Activated naive CD8-positive, alpha-beta T cell treated with anti-CD3 and anti-CD28 coated beads for 36 hours (primary cell): ENCODE results near the gene CACNB2. TPM values are rescaled to one million over a fixed set of nuclear protein-coding genes. Genes with fewer than 3 reads are reported as not detected.

ENCODE experiments used
- DNase-seq: peaks from one replicate; pipeline ENCODE4 v3.0.0; 2021
- H3K27ac Mint-ChIP-seq: one replicate; pipeline ENCODE4 v1.8.0; 2022; ENCODE audit warnings: mild to moderate bottlenecking, moderate library complexity, mixed read lengths
- H3K27me3 Mint-ChIP-seq: one replicate; pipeline ENCODE4 v1.8.0; 2022; ENCODE audit warnings: mild to moderate bottlenecking, mixed read lengths
- H3K36me3 Mint-ChIP-seq: one replicate; pipeline ENCODE4 v1.8.0; 2021; ENCODE audit warnings: mild to moderate bottlenecking, mixed read lengths
- H3K4me1 Mint-ChIP-seq: one replicate; pipeline ENCODE4 v1.8.0; 2021; ENCODE audit warnings: mixed read lengths
- H3K4me3 Mint-ChIP-seq: one replicate; pipeline ENCODE4 v1.8.0; 2022; ENCODE audit warnings: mild to moderate bottlenecking, moderate library complexity, mixed read lengths
- H3K9me3 Mint-ChIP-seq: one replicate; pipeline ENCODE4 v1.8.0; 2022; ENCODE audit warnings: mixed read lengths
- total RNA-seq, 2 experiments: library from RNA; stranded (reverse); gene quantifications; one replicate each; pipeline ENCODE4 v1.2.3, GENCODE V29; 2021

CACNB2 gene
- total RNA-seq, 2 experiments from 2014 or later = not detected

DNA sequence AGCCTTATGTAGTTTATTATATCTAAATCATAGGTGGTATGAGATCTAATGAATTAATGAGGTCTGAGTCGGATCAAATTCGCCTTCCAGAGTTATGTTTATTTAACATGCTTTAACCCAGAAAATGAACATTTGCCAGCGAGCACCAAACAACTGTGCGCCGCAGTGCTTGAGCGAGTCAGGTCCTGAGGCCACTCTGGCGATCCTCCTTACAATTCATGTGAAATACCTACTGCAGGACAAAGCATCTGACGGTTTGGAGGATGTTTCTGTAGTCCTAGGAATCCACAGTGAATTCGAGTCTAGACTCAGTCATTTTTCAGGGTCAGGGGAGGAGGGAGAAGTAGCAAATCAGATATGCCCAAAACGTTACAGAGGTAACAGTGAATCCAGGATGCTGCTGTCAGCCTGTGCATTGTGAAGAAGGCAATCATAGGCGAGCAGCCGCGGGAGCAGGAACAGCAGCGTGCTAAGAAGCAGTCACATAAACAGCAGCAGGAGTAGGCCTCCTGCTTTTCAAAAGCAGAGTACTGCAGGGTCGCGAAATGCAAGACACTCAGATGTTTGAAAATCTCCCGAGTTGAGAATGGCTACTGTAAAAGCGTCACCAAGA, 120.2 kb downstream of the CACNB2 start:
- DNase-seq = no peak
- no peak overlapping the region for H3K27ac Mint-ChIP-seq
- H3K36me3 Mint-ChIP-seq = no peaks in the 10 kb centered on the region
- no peak overlapping the region for H3K4me3 Mint-ChIP-seq
- no peaks in the 10 kb centered on the region for H3K27me3 Mint-ChIP-seq
- no peaks in the 10 kb centered on the region for H3K9me3 Mint-ChIP-seq
- no peaks in the 10 kb centered on the region for H3K4me1 Mint-ChIP-seq

DNA sequence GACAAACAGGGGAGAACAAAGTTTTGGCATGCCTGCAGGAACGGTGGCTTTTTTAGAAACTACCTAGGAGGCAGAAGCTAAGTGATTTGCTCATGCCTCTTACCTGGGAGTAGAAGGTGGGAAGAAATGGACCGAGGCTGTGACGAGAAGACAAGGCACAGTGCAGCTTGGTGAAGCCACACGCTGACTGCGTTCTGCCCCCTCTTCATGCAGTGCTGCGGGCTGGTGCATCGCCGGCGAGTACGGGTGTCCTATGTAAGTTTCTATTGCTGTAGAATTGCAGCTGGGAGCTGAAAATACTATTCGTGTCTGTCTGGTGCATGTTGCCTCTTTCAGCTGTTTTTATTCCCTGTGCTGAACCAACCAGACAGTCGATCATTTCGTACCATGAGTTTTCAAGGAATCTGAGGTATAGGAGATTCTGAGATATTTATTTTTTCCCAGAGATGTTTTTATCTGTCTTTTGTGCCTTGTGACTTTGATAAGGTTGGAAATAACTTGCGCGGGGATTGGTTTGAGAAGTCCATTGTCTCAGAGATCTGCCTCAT, 120.9 kb downstream of the CACNB2 start:
- no peak overlapping the region for H3K4me3 Mint-ChIP-seq
- H3K4me1 Mint-ChIP-seq = no peaks in the 10 kb centered on the region
- no peaks in the 10 kb centered on the region for H3K36me3 Mint-ChIP-seq
- H3K27me3 Mint-ChIP-seq = no peaks in the 10 kb centered on the region
- DNase-seq = no peak
- no peaks in the 10 kb centered on the region for H3K9me3 Mint-ChIP-seq
- H3K27ac Mint-ChIP-seq = no peak overlapping the region

DNA sequence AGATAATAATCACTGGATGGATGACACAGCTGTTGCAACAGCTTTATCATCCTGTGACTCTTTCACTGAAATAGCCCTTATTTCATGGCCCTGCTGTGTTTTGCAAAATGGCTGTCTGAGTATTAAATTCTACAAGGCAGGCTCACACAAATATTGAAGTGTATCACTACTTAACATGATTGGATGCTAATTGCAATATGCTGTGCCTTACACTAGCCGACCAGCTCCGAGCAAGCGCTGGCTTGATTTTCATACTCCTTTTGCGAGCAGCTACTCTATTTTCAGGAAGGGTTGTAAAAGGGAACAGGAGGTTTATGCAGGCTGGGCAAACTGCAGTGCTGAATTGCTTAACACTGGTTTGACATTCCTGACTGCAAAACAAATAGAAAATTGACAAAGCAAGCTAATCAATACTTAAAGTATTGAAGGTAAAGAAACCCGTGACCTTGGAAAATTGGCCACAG, 121.6 kb downstream of the CACNB2 start:
- H3K36me3 Mint-ChIP-seq = no peaks in the 10 kb centered on the region
- no peaks in the 10 kb centered on the region for H3K9me3 Mint-ChIP-seq

DNA sequence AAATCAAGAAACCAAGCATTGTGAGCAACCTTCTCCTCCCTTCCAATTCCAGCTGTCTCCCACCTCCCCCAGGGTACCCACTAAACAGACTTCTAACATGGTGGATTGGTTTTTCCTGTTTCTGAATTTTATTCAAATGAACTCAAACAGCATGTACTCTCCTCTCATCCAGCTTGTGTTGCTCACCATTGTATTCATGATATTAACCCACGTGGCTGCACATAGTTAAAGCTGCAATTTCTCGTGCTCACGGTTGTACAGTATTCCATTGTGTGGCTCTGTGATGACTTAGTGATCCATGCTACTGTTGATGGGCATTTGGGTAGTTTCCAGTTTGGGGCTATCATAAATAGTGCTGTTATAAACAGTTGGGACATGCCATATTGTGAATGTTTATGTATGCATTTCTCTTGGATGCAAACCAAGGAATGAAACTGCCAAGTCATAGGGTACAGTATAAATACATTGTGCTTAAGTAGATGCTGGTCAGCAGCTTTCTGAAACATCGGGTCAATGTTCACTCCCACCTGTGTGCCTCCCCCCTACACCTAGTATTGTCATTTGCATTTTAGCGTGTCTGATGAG, 124.3 kb downstream of the CACNB2 start:
- Mint-ChIP-seq H3K4me1 (no peaks in the 10 kb centered on the region), H3K36me3 (no peaks in the 10 kb centered on the region), H3K27me3 (no peaks in the 10 kb centered on the region), H3K4me3 (no peak overlapping the region), H3K9me3 (no peaks in the 10 kb centered on the region), H3K27ac (no peak overlapping the region)
- no peak for DNase-seq

More for the DNA sequence above, 121.6 kb downstream of the CACNB2 start:
- Mint-ChIP-seq H3K4me1 (no peaks in the 10 kb centered on the region), H3K27ac (no peak overlapping the region), H3K4me3 (no peak overlapping the region), H3K27me3 (no peaks in the 10 kb centered on the region)
- DNase-seq = no peak

DNA sequence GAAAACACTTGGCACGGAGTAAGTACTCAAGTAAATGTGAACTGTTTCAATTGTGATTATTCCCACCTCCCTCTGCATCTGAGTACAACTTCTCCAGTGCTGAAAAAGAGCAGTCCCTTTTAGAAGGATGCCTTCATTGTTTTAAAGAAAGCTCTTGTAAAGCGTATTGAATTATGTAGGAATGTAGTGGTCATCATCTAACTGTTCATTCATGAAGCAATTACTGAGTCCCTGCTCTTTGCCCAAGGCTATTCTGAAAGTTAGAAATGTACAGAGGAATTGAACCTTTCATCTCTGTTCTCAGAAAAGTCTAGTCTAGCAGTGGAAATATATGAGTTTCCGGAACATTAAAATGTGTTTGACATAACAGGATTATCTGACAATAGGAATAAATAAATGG, 127.8 kb downstream of the CACNB2 start:
- no peaks in the 10 kb centered on the region for H3K27me3 Mint-ChIP-seq

DNA sequence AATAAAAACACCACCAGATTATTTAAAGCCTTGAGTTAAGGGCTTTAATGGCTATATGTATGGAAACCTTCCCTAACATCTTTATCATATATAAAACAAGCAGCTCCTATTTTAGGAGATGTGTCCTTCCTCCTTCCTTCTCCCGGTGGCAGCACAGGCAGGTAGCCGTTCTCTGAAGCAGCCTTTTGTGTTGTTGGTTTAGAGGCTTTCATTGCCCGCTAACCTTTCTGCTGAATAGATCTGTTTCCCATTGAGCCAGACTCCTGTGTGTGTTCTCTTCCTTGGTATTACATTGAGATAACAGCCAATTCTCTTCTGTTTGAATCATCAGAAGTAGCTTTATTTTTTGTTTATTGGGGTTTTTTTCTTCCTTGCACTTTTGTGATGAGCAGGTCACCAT, 131.3 kb downstream of the CACNB2 start:
- no peak overlapping the region for H3K4me3 Mint-ChIP-seq
- no peaks in the 10 kb centered on the region for H3K4me1 Mint-ChIP-seq
- H3K27ac Mint-ChIP-seq = no peak overlapping the region
- no peaks in the 10 kb centered on the region for H3K9me3 Mint-ChIP-seq
- no peaks in the 10 kb centered on the region for H3K27me3 Mint-ChIP-seq
- DNase-seq = no peak
- H3K36me3 Mint-ChIP-seq = no peaks in the 10 kb centered on the region

More for the DNA sequence above, 127.8 kb downstream of the CACNB2 start:
- H3K4me3 Mint-ChIP-seq = no peak overlapping the region
- H3K27ac Mint-ChIP-seq = no peak overlapping the region
- no peaks in the 10 kb centered on the region for H3K4me1 Mint-ChIP-seq
- H3K9me3 Mint-ChIP-seq = no peaks in the 10 kb centered on the region
- no peaks in the 10 kb centered on the region for H3K36me3 Mint-ChIP-seq
- no peak for DNase-seq

DNA sequence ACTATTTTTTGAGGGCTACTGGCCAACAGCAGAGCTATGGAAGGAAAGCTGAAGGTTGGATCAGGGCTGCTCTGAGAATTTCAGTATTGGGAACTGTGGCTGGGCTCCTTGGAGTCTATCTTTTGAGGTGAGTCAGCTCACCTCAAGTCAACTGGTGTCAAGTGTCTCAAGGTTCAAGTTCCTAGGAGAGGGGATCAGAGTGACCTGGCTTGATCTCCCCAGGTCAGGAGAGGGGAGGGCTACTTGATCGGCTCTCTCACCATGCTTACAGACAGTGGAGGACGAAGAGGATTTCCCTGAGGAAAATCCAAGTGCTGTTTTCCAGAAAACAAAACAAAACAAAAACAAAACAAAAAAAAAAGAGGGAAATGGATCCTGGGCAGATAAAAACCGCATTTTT, 132.8 kb downstream of the CACNB2 start:
- H3K27ac Mint-ChIP-seq = no peak overlapping the region
- no peak for DNase-seq
- H3K36me3 Mint-ChIP-seq = no peaks in the 10 kb centered on the region
- peaks cover 7% of the 10 kb centered on the region for H3K27me3 Mint-ChIP-seq
- no peaks in the 10 kb centered on the region for H3K4me1 Mint-ChIP-seq
- H3K4me3 Mint-ChIP-seq = no peak overlapping the region
- no peaks in the 10 kb centered on the region for H3K9me3 Mint-ChIP-seq

DNA sequence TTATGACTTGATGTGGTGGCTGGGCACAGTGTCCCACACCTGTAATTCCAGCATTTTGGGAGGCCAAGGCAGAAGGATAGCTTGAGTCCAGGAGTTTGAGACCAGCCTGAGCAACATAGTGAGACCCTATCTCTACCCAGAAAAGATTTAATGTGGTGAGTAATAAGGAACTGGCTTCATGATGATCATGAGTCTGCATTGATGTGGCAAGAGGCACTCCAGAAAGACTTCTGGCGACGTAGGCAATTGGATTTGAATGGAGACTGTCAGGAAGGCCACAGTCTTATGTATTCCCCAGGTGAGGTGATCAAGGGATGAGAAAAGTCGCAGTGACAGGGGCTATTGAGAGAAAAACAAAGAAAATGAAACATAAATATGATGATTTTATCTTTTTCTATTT, 138.0 kb downstream of the CACNB2 start:
- Mint-ChIP-seq H3K27ac (no peak overlapping the region), H3K36me3 (no peaks in the 10 kb centered on the region), H3K4me1 (no peaks in the 10 kb centered on the region), H3K9me3 (no peaks in the 10 kb centered on the region), H3K4me3 (no peak overlapping the region), H3K27me3 (peaks cover 7% of the 10 kb centered on the region)
- no peak for DNase-seq

DNA sequence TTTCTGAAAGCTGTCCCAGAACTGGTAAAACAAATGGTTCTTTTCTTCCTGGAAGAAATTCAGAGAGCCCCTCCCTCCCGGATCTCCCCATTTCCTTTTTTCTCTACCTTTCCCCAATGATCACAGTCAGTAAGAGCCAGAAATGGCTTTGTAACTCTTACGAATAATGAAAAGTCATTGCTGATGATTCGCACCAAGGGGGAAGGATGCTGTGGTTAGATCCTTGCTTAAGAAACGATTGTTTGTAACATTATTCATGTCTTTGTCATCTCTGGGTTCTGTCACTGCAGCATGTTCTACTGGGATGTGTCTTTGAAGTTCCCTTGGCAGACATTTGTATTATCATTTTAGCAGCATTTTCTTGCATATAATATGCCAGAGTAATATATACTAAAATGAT, 138.9 kb downstream of the CACNB2 start:
- H3K4me1 Mint-ChIP-seq = no peaks in the 10 kb centered on the region
- no peak for DNase-seq
- H3K27ac Mint-ChIP-seq = no peak overlapping the region
- H3K4me3 Mint-ChIP-seq = no peak overlapping the region
- H3K36me3 Mint-ChIP-seq = no peaks in the 10 kb centered on the region
- no peaks in the 10 kb centered on the region for H3K9me3 Mint-ChIP-seq
- peaks cover 7% of the 10 kb centered on the region for H3K27me3 Mint-ChIP-seq

DNA sequence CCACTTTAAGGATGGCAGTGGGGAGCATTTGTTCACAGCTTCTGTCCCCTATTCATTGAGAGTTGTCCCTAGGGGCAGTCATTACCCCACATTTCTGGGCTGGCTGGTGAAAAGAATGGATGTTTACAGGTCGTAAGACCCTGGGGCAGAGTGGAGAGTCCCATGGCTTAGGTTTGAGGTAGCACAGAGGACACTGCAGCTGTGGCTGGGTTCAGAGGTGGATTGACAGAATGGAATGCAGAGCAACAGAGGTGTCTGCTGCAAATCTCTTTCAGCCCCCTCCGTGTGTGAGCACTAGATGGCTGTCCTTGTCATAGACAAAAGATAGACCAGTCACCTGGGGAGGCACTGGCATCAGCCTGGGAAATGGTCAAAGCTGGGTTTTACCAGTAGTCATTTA, 141.9 kb downstream of the CACNB2 start:
- H3K9me3 Mint-ChIP-seq = no peaks in the 10 kb centered on the region
- DNase-seq = no peak
- no peak overlapping the region for H3K4me3 Mint-ChIP-seq
- H3K27me3 Mint-ChIP-seq = peaks cover 4% of the 10 kb centered on the region
- no peaks in the 10 kb centered on the region for H3K4me1 Mint-ChIP-seq
- H3K36me3 Mint-ChIP-seq = no peaks in the 10 kb centered on the region
- no peak overlapping the region for H3K27ac Mint-ChIP-seq

DNA sequence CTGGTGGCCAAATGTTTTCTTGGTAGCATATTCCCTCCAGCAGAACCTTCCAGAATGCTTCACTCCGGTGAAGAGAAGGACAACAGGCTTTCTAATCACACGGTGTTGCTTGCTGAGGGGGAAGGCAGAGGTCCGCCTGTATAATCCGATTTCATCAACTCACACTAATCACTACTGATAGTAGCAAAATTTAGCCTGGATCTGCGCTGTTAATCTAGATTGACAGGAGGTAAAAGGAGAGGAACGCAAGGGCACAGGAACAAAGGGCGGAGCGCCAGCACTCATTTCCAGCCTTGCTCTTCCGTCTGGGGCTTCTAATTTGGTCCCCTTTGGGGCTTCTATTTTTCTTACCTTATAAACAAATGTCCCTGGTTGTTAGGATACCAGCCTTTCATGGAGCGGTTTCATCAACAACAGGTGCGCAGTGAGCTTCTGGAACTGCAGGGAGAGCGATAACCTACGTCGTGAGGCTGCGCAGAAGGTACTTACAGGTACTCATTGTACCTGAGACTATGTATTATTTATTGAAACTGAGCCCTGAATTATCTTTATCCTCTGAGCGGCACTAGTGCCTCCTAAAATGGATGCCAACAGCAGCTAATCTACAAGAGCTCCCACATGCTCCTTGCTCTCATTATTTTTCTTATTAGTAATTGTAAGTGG, 150.6 kb downstream of the CACNB2 start:
- H3K4me3 Mint-ChIP-seq = no peak overlapping the region
- no peak overlapping the region for H3K27ac Mint-ChIP-seq
- no peaks in the 10 kb centered on the region for H3K27me3 Mint-ChIP-seq
- no peaks in the 10 kb centered on the region for H3K9me3 Mint-ChIP-seq
- H3K4me1 Mint-ChIP-seq = no peaks in the 10 kb centered on the region
- DNase-seq = no peak
- H3K36me3 Mint-ChIP-seq = no peaks in the 10 kb centered on the region

DNA sequence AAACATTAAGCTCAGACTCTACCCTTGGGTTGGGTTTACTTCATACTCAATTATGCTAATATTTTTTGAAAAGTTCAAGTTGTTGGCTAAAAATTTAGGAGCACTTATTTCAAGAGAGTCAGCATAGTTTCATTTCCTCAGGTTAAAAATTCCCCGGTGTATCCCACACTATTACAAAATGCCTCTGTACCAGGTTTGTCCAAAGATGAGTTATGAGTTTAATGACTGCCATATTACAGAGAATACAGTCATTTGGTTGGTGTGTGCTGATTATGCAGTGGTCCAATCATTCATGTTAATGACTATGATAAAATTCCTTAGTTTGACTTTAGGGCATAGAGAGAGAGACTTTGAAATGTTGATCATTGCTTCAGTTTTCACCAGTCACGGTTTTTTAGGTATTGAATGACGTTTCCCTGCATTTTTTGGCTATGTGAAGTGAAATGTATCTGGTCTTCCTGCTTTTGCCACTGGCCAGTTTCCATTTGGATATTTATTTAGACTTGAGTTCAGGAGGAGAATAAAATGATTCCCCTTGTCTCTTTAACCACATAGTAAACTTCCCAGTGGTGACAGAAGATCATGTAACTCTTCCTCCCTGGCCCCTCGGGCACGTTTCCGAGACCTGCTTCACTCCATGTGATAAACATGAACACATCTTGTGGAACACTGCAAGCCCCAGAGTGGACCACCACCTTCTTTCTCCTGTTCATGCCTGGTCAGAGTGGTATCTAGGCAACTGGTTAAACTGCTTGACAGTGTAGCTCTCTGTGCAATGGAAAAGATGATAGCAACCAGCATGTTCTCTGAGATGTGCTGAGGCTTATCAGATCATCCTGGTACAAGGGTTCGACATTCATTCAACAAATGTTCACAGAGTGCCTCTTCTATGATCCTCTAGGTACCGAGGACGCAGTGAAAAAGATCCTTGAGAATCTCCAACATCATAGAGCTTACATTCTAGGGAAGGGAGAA, 153.6 kb downstream of the CACNB2 start:
- DNase-seq = no peak
- no peak overlapping the region for H3K4me3 Mint-ChIP-seq
- peaks cover 8% of the 10 kb centered on the region for H3K27me3 Mint-ChIP-seq
- H3K36me3 Mint-ChIP-seq = no peaks in the 10 kb centered on the region
- H3K4me1 Mint-ChIP-seq = no peaks in the 10 kb centered on the region
- no peaks in the 10 kb centered on the region for H3K9me3 Mint-ChIP-seq
- no peak overlapping the region for H3K27ac Mint-ChIP-seq

DNA sequence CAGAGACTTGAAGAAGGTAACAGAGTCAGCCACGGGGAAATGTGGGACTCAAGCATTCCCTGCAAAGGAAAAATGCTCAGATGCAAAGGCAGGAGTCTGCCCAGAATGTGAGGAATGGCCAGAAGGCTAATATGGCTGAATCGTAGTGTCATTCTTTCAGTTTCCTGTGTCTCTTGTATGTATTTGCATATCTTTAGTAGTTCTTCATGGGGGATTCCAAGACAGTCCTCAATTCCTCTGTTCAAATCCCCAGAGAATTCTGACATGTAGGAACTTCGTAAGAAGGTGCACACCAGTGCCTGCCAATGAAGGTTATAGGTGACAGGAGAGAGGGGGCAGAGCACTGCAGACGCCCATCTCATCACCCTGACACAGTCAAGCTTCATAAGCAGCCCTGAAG, 154.4 kb downstream of the CACNB2 start:
- Mint-ChIP-seq H3K27me3 (peaks cover 8% of the 10 kb centered on the region), H3K9me3 (no peaks in the 10 kb centered on the region), H3K36me3 (no peaks in the 10 kb centered on the region), H3K4me1 (no peaks in the 10 kb centered on the region), H3K27ac (no peak overlapping the region), H3K4me3 (no peak overlapping the region)
- no peak for DNase-seq

DNA sequence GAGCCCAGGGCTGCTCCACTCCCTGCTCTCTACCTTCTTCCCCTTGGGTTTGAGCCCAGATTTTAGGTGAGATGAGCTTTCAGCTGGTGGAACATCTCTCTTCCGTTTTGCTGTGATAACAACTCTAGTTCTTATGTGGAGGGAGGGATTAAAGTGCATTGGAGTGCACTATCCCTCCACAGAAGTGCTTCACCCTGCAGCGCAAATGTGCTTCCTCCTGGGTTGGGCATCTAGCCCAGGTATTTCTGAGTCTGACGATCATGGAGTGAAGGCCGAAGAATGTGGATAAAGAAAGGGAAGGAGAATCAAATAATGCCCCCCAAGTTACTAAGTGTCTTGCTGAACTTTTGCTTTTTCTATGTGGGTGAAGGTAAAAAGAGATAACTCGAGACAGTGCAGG, 157.4 kb downstream of the CACNB2 start:
- no peaks in the 10 kb centered on the region for H3K36me3 Mint-ChIP-seq
- no peak overlapping the region for H3K4me3 Mint-ChIP-seq
- H3K9me3 Mint-ChIP-seq = no peaks in the 10 kb centered on the region
- no peak for DNase-seq
- H3K27ac Mint-ChIP-seq = no peak overlapping the region
- peaks cover 8% of the 10 kb centered on the region for H3K27me3 Mint-ChIP-seq
- no peaks in the 10 kb centered on the region for H3K4me1 Mint-ChIP-seq

DNA sequence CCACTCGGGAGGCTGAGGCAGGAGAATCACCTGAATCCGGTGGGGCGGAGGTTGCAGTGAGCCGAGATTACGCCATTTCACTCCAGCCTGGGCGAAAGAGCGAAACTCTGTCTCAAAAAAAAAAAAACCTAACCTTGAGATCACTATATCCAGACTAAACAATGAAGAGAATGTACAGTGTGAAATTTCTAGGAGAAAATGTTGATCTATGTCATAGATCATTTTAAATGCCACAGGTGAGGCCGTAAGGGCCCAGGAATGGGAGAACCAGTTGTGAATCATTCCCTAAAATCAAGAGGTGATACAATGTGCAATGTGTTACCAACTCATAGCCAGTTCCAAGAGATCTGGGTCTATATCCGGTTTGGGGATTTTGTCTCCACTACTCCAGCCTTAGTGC, 158.0 kb downstream of the CACNB2 start:
- no peak for DNase-seq
- H3K27me3 Mint-ChIP-seq = peaks cover 8% of the 10 kb centered on the region
- H3K4me3 Mint-ChIP-seq = no peak overlapping the region
- no peaks in the 10 kb centered on the region for H3K4me1 Mint-ChIP-seq
- H3K27ac Mint-ChIP-seq = no peak overlapping the region
- no peaks in the 10 kb centered on the region for H3K36me3 Mint-ChIP-seq
- no peaks in the 10 kb centered on the region for H3K9me3 Mint-ChIP-seq
